PFSK-1 (cell line): ENCODE data around the gene PGD.

Experiments used
- FOXP2 ChIP-seq: optimal IDR thresholded peaks from 2 replicates; pipeline ENCODE3; 2011; ENCODE audit warnings: borderline replicate concordance, control low read depth, inconsistent platforms; ENCODE audit not compliant: insufficient read depth; ENCODE audit errors: extremely low read length, extremely low read depth
- POLR2AphosphoS5 ChIP-seq: IDR thresholded peaks from 2 replicates; pipeline ENCODE4 v1.6.1; 2012; ENCODE audit warnings: low read depth, mild to moderate bottlenecking, control low read depth, low read length, moderate library complexity
- SIN3A ChIP-seq: IDR thresholded peaks from 2 replicates; pipeline ENCODE4 v1.6.1; 2012; ENCODE audit warnings: mild to moderate bottlenecking, low read length, moderate library complexity, borderline replicate concordance; ENCODE audit not compliant: insufficient read depth
- TAF1 ChIP-seq: IDR thresholded peaks from 2 replicates; pipeline ENCODE4 v1.6.1; 2012; ENCODE audit warnings: low read length, control low read depth, borderline replicate concordance; ENCODE audit not compliant: insufficient read depth
- TF ChIP-seq, protein P1 (sequence below), 2 experiments: IDR thresholded peaks; 2 replicates each; pipeline versions ENCODE4 v1.6.1 to v1.8.0; 2011 to 2012; ENCODE audit warnings: low read depth in 2 of 2, low read length in 2 of 2, control low read depth in 1 of 2, inconsistent platforms in 1 of 2, mild to moderate bottlenecking in 1 of 2, moderate library complexity in 1 of 2; ENCODE audit not compliant: insufficient read depth in 1 of 2

The PGD gene

DNA sequence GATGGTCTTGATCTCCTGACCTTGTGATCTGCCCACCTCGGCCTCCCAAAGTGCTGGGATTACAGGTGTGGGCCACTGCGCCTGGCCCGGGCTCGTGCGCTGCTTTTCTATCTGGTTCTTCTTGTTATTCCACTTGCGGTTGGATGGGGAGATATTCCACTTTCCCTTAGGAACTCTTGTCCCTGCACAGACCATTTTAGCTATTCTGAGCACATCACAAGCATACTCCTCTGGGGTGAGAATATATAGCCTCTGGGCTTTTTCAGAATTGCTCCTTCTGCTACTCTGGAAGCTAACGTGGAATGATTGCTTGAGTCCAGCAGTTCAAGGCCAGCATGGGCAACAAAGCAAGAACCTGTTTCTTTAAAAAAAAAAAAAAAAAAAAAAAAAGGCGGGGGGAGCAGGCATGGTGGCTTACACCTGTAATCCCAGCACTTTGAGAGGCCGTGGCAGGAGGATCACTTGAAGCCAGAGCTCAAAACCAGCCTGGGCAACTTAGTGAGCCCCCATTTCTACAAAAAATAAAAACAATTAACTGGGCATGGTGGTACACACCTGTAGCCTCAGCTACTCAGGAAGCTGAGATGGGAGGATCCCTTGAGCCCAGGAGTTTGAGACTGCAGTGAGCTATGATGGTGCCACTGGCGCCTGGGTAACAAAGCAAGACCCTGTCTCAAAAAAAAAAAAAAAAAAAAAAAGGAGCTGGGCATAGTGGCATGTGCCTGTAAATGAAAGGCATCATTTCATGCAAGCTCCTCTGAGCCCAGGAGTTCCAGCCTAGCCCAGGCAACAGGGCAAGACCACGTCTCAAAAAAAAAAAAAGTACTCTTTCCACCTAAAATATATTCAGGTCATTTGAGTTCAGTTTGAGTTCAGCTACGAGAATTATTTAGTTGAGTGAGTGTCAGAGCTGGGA, 11.8 kb upstream of the PGD start:
- TF ChIP-seq TAF1 (no peak), FOXP2 (no peak), SIN3A (no peak), POLR2AphosphoS5 (no peak)
- TF ChIP-seq, protein P1, sequence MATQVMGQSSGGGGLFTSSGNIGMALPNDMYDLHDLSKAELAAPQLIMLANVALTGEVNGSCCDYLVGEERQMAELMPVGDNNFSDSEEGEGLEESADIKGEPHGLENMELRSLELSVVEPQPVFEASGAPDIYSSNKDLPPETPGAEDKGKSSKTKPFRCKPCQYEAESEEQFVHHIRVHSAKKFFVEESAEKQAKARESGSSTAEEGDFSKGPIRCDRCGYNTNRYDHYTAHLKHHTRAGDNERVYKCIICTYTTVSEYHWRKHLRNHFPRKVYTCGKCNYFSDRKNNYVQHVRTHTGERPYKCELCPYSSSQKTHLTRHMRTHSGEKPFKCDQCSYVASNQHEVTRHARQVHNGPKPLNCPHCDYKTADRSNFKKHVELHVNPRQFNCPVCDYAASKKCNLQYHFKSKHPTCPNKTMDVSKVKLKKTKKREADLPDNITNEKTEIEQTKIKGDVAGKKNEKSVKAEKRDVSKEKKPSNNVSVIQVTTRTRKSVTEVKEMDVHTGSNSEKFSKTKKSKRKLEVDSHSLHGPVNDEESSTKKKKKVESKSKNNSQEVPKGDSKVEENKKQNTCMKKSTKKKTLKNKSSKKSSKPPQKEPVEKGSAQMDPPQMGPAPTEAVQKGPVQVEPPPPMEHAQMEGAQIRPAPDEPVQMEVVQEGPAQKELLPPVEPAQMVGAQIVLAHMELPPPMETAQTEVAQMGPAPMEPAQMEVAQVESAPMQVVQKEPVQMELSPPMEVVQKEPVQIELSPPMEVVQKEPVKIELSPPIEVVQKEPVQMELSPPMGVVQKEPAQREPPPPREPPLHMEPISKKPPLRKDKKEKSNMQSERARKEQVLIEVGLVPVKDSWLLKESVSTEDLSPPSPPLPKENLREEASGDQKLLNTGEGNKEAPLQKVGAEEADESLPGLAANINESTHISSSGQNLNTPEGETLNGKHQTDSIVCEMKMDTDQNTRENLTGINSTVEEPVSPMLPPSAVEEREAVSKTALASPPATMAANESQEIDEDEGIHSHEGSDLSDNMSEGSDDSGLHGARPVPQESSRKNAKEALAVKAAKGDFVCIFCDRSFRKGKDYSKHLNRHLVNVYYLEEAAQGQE (IDR thresholded peaks at IDR 0.05; ENCODE audit: insufficient read depth in 1 of 2, low read depth in 2 of 2, low read length in 2 of 2): no peak

DNA sequence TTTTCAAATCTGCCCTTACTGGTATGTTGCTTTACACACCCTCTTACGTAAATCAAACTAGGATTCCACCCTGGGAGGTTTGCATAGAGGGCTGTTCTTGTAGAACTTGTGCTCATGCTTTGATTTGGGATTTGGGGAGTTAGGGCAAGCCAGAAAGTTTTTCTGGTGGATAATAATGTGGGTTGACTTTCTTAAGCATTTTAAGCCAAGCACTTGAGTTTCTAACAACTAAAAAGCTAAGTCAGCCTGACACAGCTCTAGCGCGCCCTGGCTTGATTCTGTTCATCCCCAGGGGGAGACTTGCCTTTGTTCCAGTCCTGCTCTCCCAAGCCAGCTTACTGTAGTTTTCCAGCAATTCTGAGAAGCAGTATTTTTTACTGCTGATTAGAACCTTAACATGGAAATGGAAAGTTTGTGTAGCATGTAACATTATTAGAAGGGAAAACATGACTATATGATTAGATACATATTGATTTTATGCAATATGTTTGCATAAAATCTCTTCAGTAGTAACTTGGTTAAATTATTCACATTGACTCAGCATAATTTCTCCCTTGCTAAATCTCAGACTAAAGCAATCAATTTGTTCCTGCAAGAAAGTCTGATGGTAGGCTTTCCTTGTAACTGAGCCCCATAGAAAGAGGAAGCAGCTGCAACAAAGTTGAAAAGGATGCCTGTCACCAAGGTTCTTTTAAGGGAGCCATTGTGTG, 11.0 kb upstream of the PGD start:
- TF ChIP-seq FOXP2 (no peak), POLR2AphosphoS5 (no peak), SIN3A (no peak), TAF1 (no peak)
- TF ChIP-seq, protein P1 (IDR thresholded peaks at IDR 0.05; ENCODE audit: insufficient read depth in 1 of 2, low read depth in 2 of 2, low read length in 2 of 2): no peak

DNA sequence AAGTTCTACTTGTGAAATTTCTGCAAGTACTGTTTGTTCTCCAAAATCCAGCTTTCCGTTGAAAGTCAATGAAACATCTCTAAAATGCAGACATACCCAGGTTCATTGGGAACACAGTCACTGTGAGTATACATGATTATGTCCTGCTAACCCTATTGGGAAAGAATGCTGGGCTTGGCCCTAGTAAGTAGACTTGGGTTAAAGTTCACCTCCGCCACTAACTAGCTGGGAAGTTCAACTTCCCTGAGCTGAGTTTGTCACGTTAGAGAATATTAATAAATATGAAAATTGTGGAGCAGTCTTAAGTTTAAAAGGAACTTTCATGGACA, 10.5 kb upstream of the PGD start:
- TF ChIP-seq POLR2AphosphoS5 (no peak), SIN3A (no peak), TAF1 (no peak), FOXP2 (no peak)
- TF ChIP-seq, protein P1 (IDR thresholded peaks at IDR 0.05; ENCODE audit: insufficient read depth in 1 of 2, low read depth in 2 of 2, low read length in 2 of 2): no peak

DNA sequence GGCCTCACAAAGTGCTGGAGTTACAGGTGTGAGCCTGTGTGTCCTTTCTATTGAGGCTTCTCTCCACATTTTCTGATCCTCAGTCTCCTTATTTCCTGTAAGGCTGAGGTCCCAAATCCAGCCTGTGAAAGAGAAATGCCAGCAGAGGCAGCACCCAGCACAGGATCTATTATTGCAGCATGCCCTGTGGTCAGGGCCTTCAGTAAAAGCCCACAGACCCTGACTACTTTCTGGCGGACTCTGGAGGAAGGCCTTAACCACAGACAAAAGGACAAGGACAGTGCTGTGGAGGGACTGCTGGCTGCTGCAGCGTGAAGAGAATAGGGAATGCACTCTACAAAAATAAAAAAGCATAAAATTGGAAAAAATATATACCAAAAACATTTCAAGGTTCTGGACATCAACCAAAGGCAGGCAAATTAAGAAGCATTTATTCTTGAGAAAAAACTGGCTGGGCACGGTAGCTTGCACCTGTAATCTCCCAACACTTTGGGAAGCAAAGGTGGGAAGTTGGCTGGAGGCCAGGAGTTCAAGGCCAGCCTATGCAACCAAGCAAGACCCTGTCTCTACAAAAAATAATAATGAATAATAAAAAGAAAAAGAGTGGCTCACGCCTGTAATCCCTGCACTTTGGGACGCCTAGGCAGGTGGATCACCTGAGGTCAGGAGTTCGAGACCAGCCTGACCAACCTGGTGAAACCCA, 9.4 kb upstream of the PGD start:
- no peak for TF ChIP-seq TAF1
- TF ChIP-seq, protein P1 (IDR thresholded peaks at IDR 0.05; ENCODE audit: insufficient read depth in 1 of 2, low read depth in 2 of 2, low read length in 2 of 2): no peak
- TF ChIP-seq POLR2AphosphoS5: no peak
- no peak for TF ChIP-seq SIN3A
- TF ChIP-seq FOXP2: no peak
